IMR-90 (cell line): ENCODE results near the gene ADAMTSL1. TPM values are rescaled to one million over a fixed set of nuclear protein-coding genes. Genes with fewer than 3 reads are reported as not detected.

Experiments used
- ATAC-seq: fragments of 200-7000 bp; cut with Tn5 transposase; 2 replicates; pipeline ENCODE4 v1.9.1; 2020; ENCODE audit warnings: low read depth, mild to moderate bottlenecking, moderate library complexity
- BruUV-seq: library from RNA; stranded (reverse); fragments of 400-500 nt; replicated peaks from 2 replicates; lab custom pipeline; 2021; lab: Mats Ljungman, UMichigan
- CTCF ChIA-PET: fragments of 300-600 bp; formaldehyde crosslinking; extraction: SDS; loops from one replicate; lab custom pipeline; 2021; ENCODE audit warnings: antibody characterized with exemption; lab: Yijun Ruan, JAX
- POLR2A ChIA-PET: fragments of 300-600 bp; sonication (Branson Sonifier 250); formaldehyde crosslinking; loops from one replicate; lab custom pipeline; 2022; ENCODE audit warnings: antibody characterized with exemption; ENCODE audit not compliant: unreplicated experiment; lab: Charles Lee
- DNase-seq: peaks from one replicate; pipeline ENCODE4 v3.0.0; 2013
- H2AFZ ChIP-seq: replicated peaks from 2 replicates; pipeline ENCODE3; 2013; ENCODE audit warnings: low read length, mild to moderate bottlenecking; ENCODE audit not compliant: poor library complexity
- H2AK5ac ChIP-seq: 2 replicates; pipeline ENCODE4 v1.6.1; 2013; ENCODE audit warnings: low read depth, low read length, inconsistent platforms
- H2AK9ac ChIP-seq: replicated peaks from 2 replicates; pipeline ENCODE3; 2013; ENCODE audit warnings: mild to moderate bottlenecking, low read depth, low read length, moderate library complexity; ENCODE audit not compliant: poor library complexity
- H2BK120ac ChIP-seq: 2 replicates; pipeline ENCODE4 v1.6.1; 2013; ENCODE audit warnings: low read depth, low read length, inconsistent platforms
- H2BK15ac ChIP-seq: 3 replicates; pipeline ENCODE4 v1.6.1; 2013; ENCODE audit warnings: low read depth, low read length, inconsistent platforms
- H2BK20ac ChIP-seq: 2 replicates; pipeline ENCODE4 v1.6.1; 2013; ENCODE audit warnings: low read depth, mild to moderate bottlenecking, inconsistent platforms, low read length, moderate library complexity
- H2BK5ac ChIP-seq: 2 replicates; pipeline ENCODE4 v1.6.1; 2013; ENCODE audit warnings: mild to moderate bottlenecking, low read depth, low read length, inconsistent platforms; ENCODE audit not compliant: poor library complexity, severe bottlenecking
- H3K14ac ChIP-seq: replicated peaks from 2 replicates; pipeline ENCODE4 v1.6.1; 2013; ENCODE audit warnings: low read depth, low read length, inconsistent platforms
- H3K18ac ChIP-seq: 2 replicates; pipeline ENCODE4 v1.6.1; 2013; ENCODE audit warnings: low read depth, low read length, control low read depth
- H3K23ac ChIP-seq: 2 replicates; pipeline ENCODE4 v1.6.1; 2013; ENCODE audit warnings: low read depth, low read length, inconsistent platforms
- H3K27ac ChIP-seq: 2 replicates; pipeline ENCODE4 v1.5.1; 2013; ENCODE audit warnings: mild to moderate bottlenecking, control low read depth, low read length; ENCODE audit not compliant: insufficient read depth
- H3K27me3 ChIP-seq: 2 replicates; pipeline ENCODE4 v1.6.1; 2013; ENCODE audit warnings: low read length; ENCODE audit not compliant: control insufficient read depth, insufficient read depth
- H3K36me3 ChIP-seq: 2 replicates; pipeline ENCODE4 v1.6.1; 2013; ENCODE audit warnings: low read length, mixed read lengths; ENCODE audit not compliant: control insufficient read depth, insufficient read depth
- H3K4ac ChIP-seq: 2 replicates; pipeline ENCODE4 v1.6.1; 2013; ENCODE audit warnings: low read depth, low read length, inconsistent platforms
- H3K4me1 ChIP-seq: 2 replicates; pipeline ENCODE4 v1.6.1; 2013; ENCODE audit warnings: low read length, mixed read lengths; ENCODE audit not compliant: control insufficient read depth, insufficient read depth
- H3K4me2 ChIP-seq: 2 replicates; pipeline ENCODE4 v1.6.1; 2013; ENCODE audit warnings: low read depth, mild to moderate bottlenecking, control low read depth, low read length, moderate library complexity
- H3K4me3 ChIP-seq: 2 replicates; pipeline ENCODE4 v1.5.1; 2013; ENCODE audit warnings: low read depth, mild to moderate bottlenecking, control low read depth, low read length, moderate library complexity; ENCODE audit not compliant: insufficient read depth
- H3K56ac ChIP-seq: 2 replicates; pipeline ENCODE4 v1.6.1; 2013; ENCODE audit warnings: low read length, inconsistent platforms; ENCODE audit not compliant: insufficient read depth; ENCODE audit errors: extremely low read depth
- H3K79me1 ChIP-seq, 2 experiments: 2 replicates each; pipeline ENCODE4 v1.6.1; 2013; ENCODE audit warnings: low read length in 2 of 2, inconsistent platforms in 1 of 2, low read depth in 1 of 2
- H3K9ac ChIP-seq: 2 replicates; pipeline ENCODE4 v1.6.1; 2013; ENCODE audit warnings: low read depth, low read length, control low read depth
- H3K9me1 ChIP-seq: 2 replicates; pipeline ENCODE4 v1.6.1; 2013; ENCODE audit warnings: low read length, inconsistent platforms; ENCODE audit not compliant: insufficient read depth
- H3K9me3 ChIP-seq: 2 replicates; pipeline ENCODE4 v1.6.1; 2013; ENCODE audit warnings: low read length; ENCODE audit not compliant: control insufficient read depth, insufficient read depth
- H4K20me1 ChIP-seq: 2 replicates; pipeline ENCODE4 v1.6.1; 2013; ENCODE audit warnings: low read length, inconsistent platforms; ENCODE audit not compliant: insufficient read depth
- H4K5ac ChIP-seq: 2 replicates; pipeline ENCODE4 v1.6.1; 2013; ENCODE audit warnings: mild to moderate bottlenecking, low read depth, low read length, control low read depth
- H4K8ac ChIP-seq, 2 experiments: 2 replicates each; pipeline ENCODE4 v1.6.1; 2013; ENCODE audit warnings: low read depth in 2 of 2, low read length in 2 of 2, control low read depth in 1 of 2, inconsistent platforms in 1 of 2
- H4K91ac ChIP-seq: 2 replicates; pipeline ENCODE4 v1.6.1; 2013; ENCODE audit warnings: low read depth, low read length, inconsistent platforms; ENCODE audit not compliant: insufficient read depth
- CEBPB ChIP-seq: IDR thresholded peaks from 2 replicates; pipeline ENCODE4 v1.6.1; 2012; ENCODE audit warnings: low read depth, low read length, improper control_type of control experiment
- FOS ChIP-seq: fragments of 150-350 bp; IDR thresholded peaks from 2 replicates; pipeline ENCODE4 v1.6.1; 2016; ENCODE audit warnings: low read depth, low read length
- MXI1 ChIP-seq: IDR thresholded peaks from 2 replicates; pipeline ENCODE4 v1.6.1; 2012; ENCODE audit warnings: low read depth, mild to moderate bottlenecking, low read length, moderate library complexity, borderline replicate concordance
- NFE2L2 ChIP-seq: fragments of 150-350 bp; IDR thresholded peaks from 2 replicates; pipeline ENCODE4 v1.6.1; 2016; ENCODE audit warnings: low read depth, mild to moderate bottlenecking, low read length
- RAD21 ChIP-seq: IDR thresholded peaks from 2 replicates; pipeline ENCODE4 v1.6.1; 2012; ENCODE audit warnings: low read length, improper control_type of control experiment
- WGBS, 2 experiments: methylation state at CpG; one replicate each; pipeline versions ENCODE4 v1.1.5 to v1.1.7; 2013; ENCODE audit warnings: missing lambda C conversion rate in 2 of 2; ENCODE audit not compliant: insufficient read length in 1 of 2; ENCODE audit errors: extremely low coverage in 2 of 2; 5-methylcytosine and 5-hydroxymethylcytosine counted together
- dilution Hi-C: fragments of 300-500 bp; cut with HindIII; formaldehyde crosslinking; loops from one replicate; pipeline ENCODE4 v1.14.3; 2018; ENCODE audit warnings: low sequenced_read_pairs; ENCODE audit not compliant: unreplicated experiment
- in situ Hi-C: fragments of 300-500 bp; cut with MboI; formaldehyde crosslinking; loops from 3 replicates; pipeline ENCODE4 v1.14.3; 2019; ENCODE audit warnings: low sequenced_read_pairs, inconsistent platforms, mixed read lengths
- intact Hi-C: fragments of 100-400 bp; cut with micrococcal nuclease; formaldehyde crosslinking; loops from 2 replicates; pipeline ENCODE4 v1.10.0; 2022
- polyA plus RNA-seq, 3 experiments: library from polyadenylated mRNA; depleted of rRNA; stranded (reverse); fragments of >200 nt; gene quantifications; 2 replicates each; pipeline ENCODE4 v1.2.3, GENCODE V29; 2012; ENCODE audit warnings: low replicate concordance in 1 of 3
- total RNA-seq: library from RNA; depleted of rRNA; stranded (reverse); fragments of >200 nt; gene quantifications from 2 replicates; pipeline ENCODE4 v1.2.3, GENCODE V29; 2012

The ADAMTSL1 gene
- total and polyA plus RNA-seq, 2 of the 4 experiments (the other 2 are of a cell fraction), result 38.2 to 62.2 TPM

- WGBS, 2 experiments, result no CpG with 5 or more reads among the region's 1 CpG
- H3K23ac ChIP-seq, result no peak overlapping the region
- H2BK5ac ChIP-seq, result no peak overlapping the region
- H3K27me3 ChIP-seq, result no peaks in the 10 kb centered on the region
- dilution Hi-C loops, result no loop called here
- H2BK20ac ChIP-seq, result no peak overlapping the region
- POLR2A ChIA-PET, result no interaction called here
- H3K9me3 ChIP-seq, result no peaks in the 10 kb centered on the region
- no peak for TF ChIP-seq RAD21
- TF ChIP-seq FOS, result peak; percentile 6; the same call in 1 of the 2 replicates
- TF ChIP-seq NFE2L2, result no peak
- peak; percentile 55 for TF ChIP-seq CEBPB
- no peak for TF ChIP-seq MXI1
- H3K56ac ChIP-seq, result no peak overlapping the region
- BruUV-seq, result no TSS peak
- ATAC-seq (peak; percentile 63; the same call in 1 of the 2 replicates), DNase-seq (peak; percentile 80)
- no peak overlapping the region for H3K4me3 ChIP-seq
- intact Hi-C loops, result no loop called here
- CTCF ChIA-PET, result no interaction called here
- no peaks in the 10 kb centered on the region for H3K9me1 ChIP-seq
- H2AK5ac ChIP-seq, result no peak overlapping the region
- no peak overlapping the region for H3K18ac ChIP-seq
- H3K4me1 ChIP-seq, result peaks cover 4% of the 10 kb centered on the region; the same call in 1 of the 2 replicates
- H3K4ac ChIP-seq, result no peak overlapping the region
- H4K20me1 ChIP-seq, result no peaks in the 10 kb centered on the region
- H3K9ac ChIP-seq, result no peak overlapping the region
- no peak overlapping the region for H2AK9ac ChIP-seq
- H4K5ac ChIP-seq, result no peak overlapping the region
- H2BK15ac ChIP-seq, result no peak overlapping the region
- no peak overlapping the region for H3K14ac ChIP-seq
- no peak overlapping the region for H3K4me2 ChIP-seq
- H3K36me3 ChIP-seq, result no peaks in the 10 kb centered on the region
- in situ Hi-C loops, result no loop called here
- no peak overlapping the region for H2BK120ac ChIP-seq
- no peak overlapping the region for H3K27ac ChIP-seq
- no peak overlapping the region for H4K8ac ChIP-seq
- no peak overlapping the region for H2AFZ ChIP-seq
- H4K91ac ChIP-seq, result no peak overlapping the region
- no peaks in the 10 kb centered on the region for H3K79me1 ChIP-seq
These were observed 383.8 kb downstream of the ADAMTSL1 start for GRCh38 chr9:18857769-18858168.
